ENCODE results near the gene TOMM5.

- TF ChIP-seq CTCF (IDR thresholded peaks at IDR 0.05; ENCODE audit: low read depth, low read length, poor library complexity, severe bottlenecking) (no peak), EZH2phosphoT487 (IDR thresholded peaks at IDR 0.05; ENCODE audit: borderline replicate concordance, low read length) (no peak)
Observed at GRCh38 chr9:37609735-37610397, 17.5 kb upstream of the TOMM5 start.
